GM18870 (cell line): ENCODE data around the gene RNGTT.
A peak's percentile ranks its signal among the peaks of the same experiment; 100 is the strongest.

Experiments
- ATAC-seq: cut with Tn5 transposase; IDR thresholded peaks from one replicate; pipeline ENCODE4 v1.9.1; 2021; ENCODE audit warnings: moderate library complexity; ENCODE audit not compliant: unreplicated experiment

RNGTT gene

GRCh38 chr6:88669475-88669874 is 293.9 kb downstream of the RNGTT start:
- ATAC-seq = no peak

GRCh38 chr6:88666901-88667300 is 296.5 kb downstream of the RNGTT start:
- ATAC-seq = no peak

- ATAC-seq = no peak
These were observed 298.3 kb downstream of the RNGTT start for GRCh38 chr6:88665131-88665530.

GRCh38 chr6:88663801-88664200 is 299.6 kb downstream of the RNGTT start:
- ATAC-seq = no peak

GRCh38 chr6:88662653-88663174 is 300.7 kb downstream of the RNGTT start:
- ATAC-seq = peak; percentile 66

- peak; percentile 51 for ATAC-seq
These were observed 301.2 kb downstream of the RNGTT start for GRCh38 chr6:88662163-88662580.

- no peak for ATAC-seq
These were observed 302.3 kb downstream of the RNGTT start for GRCh38 chr6:88661136-88661535.

- ATAC-seq = no peak
These were observed 307.8 kb downstream of the RNGTT start for GRCh38 chr6:88655586-88655985.

- ATAC-seq = no peak
These were observed 309.5 kb downstream of the RNGTT start for GRCh38 chr6:88653936-88654335.

GRCh38 chr6:88651400-88651799 is 312.0 kb downstream of the RNGTT start:
- ATAC-seq = no peak

GRCh38 chr6:88650979-88651378 is 312.4 kb downstream of the RNGTT start:
- ATAC-seq = no peak

- peak; percentile 98 for ATAC-seq
These were observed 313.3 kb downstream of the RNGTT start for GRCh38 chr6:88650029-88650619.

GRCh38 chr6:88641178-88641903 is 322.1 kb downstream of the RNGTT start:
- ATAC-seq = peak; percentile 99

- ATAC-seq = no peak
These were observed 325.5 kb downstream of the RNGTT start for GRCh38 chr6:88637761-88638545.

DNA sequence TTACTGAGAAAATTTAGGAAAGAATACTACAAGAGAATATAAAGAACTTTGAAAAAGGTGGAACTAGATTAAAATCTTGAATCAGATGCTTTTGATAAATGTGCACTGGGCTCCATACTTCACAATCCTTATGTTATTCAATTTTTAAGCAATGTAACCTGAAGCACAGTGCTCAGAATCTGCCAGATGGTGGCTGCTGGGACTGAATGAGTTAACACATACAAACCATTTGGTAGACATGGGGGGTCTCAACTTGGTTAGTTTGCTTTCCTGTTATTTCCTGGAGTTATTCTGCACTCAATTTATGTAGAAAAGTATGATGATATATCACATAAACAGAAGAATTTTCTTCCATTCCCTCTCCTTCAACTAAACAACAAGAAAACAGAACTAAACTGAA is 326.5 kb downstream of the RNGTT start:
- ATAC-seq = no peak

DNA sequence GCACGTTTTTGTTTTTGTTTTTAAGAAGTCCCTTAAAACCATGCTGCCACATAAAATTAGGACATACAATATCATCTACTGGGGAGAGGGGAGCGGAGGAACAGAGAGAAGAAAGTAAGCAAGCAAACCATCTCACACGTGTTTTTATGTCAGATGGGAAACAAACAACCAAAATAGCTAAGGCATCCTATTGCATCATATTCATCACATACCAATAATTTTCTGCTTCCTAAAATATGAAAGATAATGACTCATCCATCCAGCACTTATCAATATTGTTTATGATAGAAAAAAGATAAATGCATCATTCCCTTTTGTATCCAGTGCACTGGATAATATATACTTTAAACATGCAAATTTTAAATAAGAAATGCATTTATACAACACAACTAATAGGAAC is 329.6 kb downstream of the RNGTT start:
- no peak for ATAC-seq

DNA sequence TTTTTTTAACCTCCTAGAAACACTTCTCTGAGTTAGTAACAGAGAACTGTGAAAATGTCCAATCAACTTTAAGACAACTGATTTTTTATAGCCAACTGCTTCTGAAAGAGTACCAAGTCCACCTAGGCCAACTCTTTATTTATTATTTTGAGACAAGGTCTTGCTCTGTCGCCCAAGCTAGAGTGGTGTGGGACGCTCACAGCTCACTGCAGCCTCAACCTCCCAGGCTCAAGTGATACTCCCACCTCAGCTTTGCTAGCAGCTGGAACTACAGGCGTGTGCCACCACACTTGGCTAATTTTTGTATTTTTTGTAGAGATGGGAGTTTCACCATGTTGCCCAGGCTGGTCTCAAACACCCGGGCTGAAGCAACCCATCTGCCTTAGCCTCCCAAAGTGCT is 331.6 kb downstream of the RNGTT start:
- no peak for ATAC-seq

GRCh38 chr6:88629838-88630494 is 333.5 kb downstream of the RNGTT start:
- no peak for ATAC-seq

GRCh38 chr6:88626460-88626859 is 337.0 kb downstream of the RNGTT start:
- no peak for ATAC-seq

- ATAC-seq = no peak
These were observed 339.9 kb downstream of the RNGTT start for GRCh38 chr6:88623531-88623930.

- no peak for ATAC-seq
These were observed 343.5 kb downstream of the RNGTT start for GRCh38 chr6:88619951-88620350.
